K562 (cell line): Measurements from ENCODE around the gene TSTD1. TPM values are rescaled to one million over a fixed set of nuclear protein-coding genes. Genes with fewer than 3 reads are reported as not detected.

Source experiments
- ARNT ChIP-seq, 2 experiments: fragments of 450-650 bp; IDR thresholded peaks; 2 replicates each; pipeline ENCODE4 v1.6.1; 2016; ENCODE audit warnings: mild to moderate bottlenecking in 1 of 2
- BCOR ChIP-seq: fragments of 450-650 bp; IDR thresholded peaks from 2 replicates; pipeline ENCODE4 v1.6.1; 2016
- BHLHE40 ChIP-seq: IDR thresholded peaks from 2 replicates; pipeline ENCODE4 v1.6.1; 2011; ENCODE audit warnings: low read length, improper control_type of control experiment
- CBX8 ChIP-seq: fragments of 200-600 bp; sonication (generic); IDR thresholded peaks from 2 replicates; pipeline ENCODE4 v1.6.1; 2012; ENCODE audit warnings: borderline replicate concordance, mixed run types, low read depth, mild to moderate bottlenecking, moderate library complexity, mixed read lengths, low read length, control low read depth, inconsistent platforms; ENCODE audit not compliant: poor library complexity, severe bottlenecking; ENCODE audit errors: extremely low read depth
- KDM1A ChIP-seq, 2 experiments: fragments of 450-650 bp; IDR thresholded peaks; 2 replicates each; pipeline ENCODE4 v1.6.1; 2016; ENCODE audit warnings: mild to moderate bottlenecking in 2 of 2
- MYBL2 ChIP-seq, 2 experiments: fragments of 450-650 bp in 1 of 2; sonication (generic) in 1 of 2; formaldehyde crosslinking in 1 of 2; IDR thresholded peaks; 2 replicates each; pipeline versions ENCODE4 v1.6.1 to v1.8.1; 2017 to 2022; ENCODE audit warnings: borderline replicate concordance in 1 of 2, inconsistent platforms in 1 of 2, low read depth in 1 of 2, mild to moderate bottlenecking in 1 of 2, missing genetic modification reagents in 1 of 2, moderate library complexity in 1 of 2
- PCBP2 ChIP-seq: fragments of 200-400 bp; formaldehyde crosslinking; IDR thresholded peaks from 2 replicates; pipeline ENCODE4 v1.6.1; 2018; ENCODE audit warnings: low read length, low read depth, mild to moderate bottlenecking, moderate library complexity; ENCODE audit not compliant: poor library complexity, severe bottlenecking
- SP2 ChIP-seq: IDR thresholded peaks from 2 replicates; pipeline ENCODE4 v1.6.1; 2011; ENCODE audit warnings: mild to moderate bottlenecking, low read depth, low read length, moderate library complexity; ENCODE audit not compliant: poor library complexity, severe bottlenecking; ENCODE audit errors: extremely low read depth
- USF2 ChIP-seq: sonication (generic); formaldehyde crosslinking; IDR thresholded peaks from 2 replicates; pipeline ENCODE4 v1.5.0; 2020; ENCODE audit warnings: missing genetic modification reagents
- ZBTB26 ChIP-seq: fragments of 450-650 bp; formaldehyde crosslinking; IDR thresholded peaks from 2 replicates; pipeline ENCODE4 v1.4.0; 2022; ENCODE audit warnings: missing genetic modification characterization
- ZBTB8A ChIP-seq: fragments of 450-650 bp; IDR thresholded peaks from 2 replicates; pipeline ENCODE4 v1.6.1; 2018; ENCODE audit warnings: mild to moderate bottlenecking, moderate library complexity; ENCODE audit not compliant: partially characterized antibody
- ZNF253 ChIP-seq: fragments of 250-450 bp; sonication (Bioruptor Pico); conservative IDR thresholded peaks from 2 replicates; pipeline ENCODE4 v1.6.1; 2021; ENCODE audit warnings: mild to moderate bottlenecking
- ZNF318 ChIP-seq, 2 experiments: fragments of 450-650 bp; IDR thresholded peaks; 2 replicates each; pipeline ENCODE4 v1.6.1; 2016; ENCODE audit warnings: mild to moderate bottlenecking in 2 of 2, borderline replicate concordance in 1 of 2, low read depth in 1 of 2, moderate library complexity in 1 of 2
- ZNF512 ChIP-seq: IDR thresholded peaks from 2 replicates; pipeline ENCODE4 v1.6.1; 2016; ENCODE audit warnings: missing genetic modification characterization, missing compliant biosample characterization
- polyA plus RNA-seq, 8 experiments: library from polyadenylated mRNA; depleted of rRNA in 4 of 8; stranded (reverse) in 5 of 8; unstranded in 3 of 8; fragments of >200 nt; fragmentation: Nextera tagmentation in 2 of 8; fragmentation: Illumina TruSeq in 1 of 8; extraction: Ambion mirVana in 2 of 8; extraction: Trizol in 1 of 8; gene quantifications; 2 replicates each; pipeline versions ENCODE4 v1.2.1 to v1.2.3, GENCODE V29; 2011 to 2014; ENCODE audit warnings: inconsistent platforms in 1 of 8, missing spikeins in 1 of 8
- total RNA-seq, 7 experiments: library from RNA; depleted of rRNA in 6 of 7; stranded (reverse); fragments of >200 nt in 6 of 7; fragmentation: Illumina TruSeq in 2 of 7; extraction: Trizol in 2 of 7; gene quantifications; 2 replicates each; pipeline versions ENCODE4 v1.2.1 to v1.2.3, GENCODE V29; 2011 to 2021; ENCODE audit warnings: low replicate concordance in 1 of 7

TSTD1 gene
- total and polyA plus RNA-seq, 9 of the 15 experiments (the other 6 are each of a cell fraction or from before 2014, with no cell fraction given): 0.23 to 0.53 TPM; not detected in 7

- TF ChIP-seq ZNF318 (IDR thresholded peaks at IDR 0.05; ENCODE audit: borderline replicate concordance in 1 of 2, low read depth in 1 of 2) (peak in 1 of 2 experiments; percentile 52; a peak in 1 of 4 replicates), CBX8 (no peak), ZNF512 (tag) (no peak), ZBTB26 (CRISPR knock-in tag) (0 out of 2 replicates have a peak, but pooled peaks have one; percentile 45), BHLHE40 (0 out of 2 replicates have a peak, but pooled peaks have one; percentile 7), BCOR (peak; percentile 73), ARNT (IDR thresholded peaks at IDR 0.05) (peak in 1 of 2 experiments; percentile 55; a peak in 2 of 4 replicates), ZBTB8A (no peak), ZNF253 (CRISPR knock-in tag) (no peak), KDM1A (IDR thresholded peaks at IDR 0.05) (peak; percentile 49 to 84), SP2 (no peak), MYBL2 (IDR thresholded peaks at IDR 0.05; ENCODE audit: low read depth) (no peak), MYBL2 (CRISPR knock-in tag; IDR thresholded peaks at IDR 0.05; ENCODE audit: borderline replicate concordance) (no peak), USF2 (CRISPR knock-in tag) (no peak), PCBP2 (no peak)
Measured at GRCh38 chr1:161020509-161021164, 18.1 kb downstream of the TSTD1 start, which contains the start of gene F11R (continued).
